ENCODE data around the gene APEX1.

The APEX1 gene

GRCh38 chr14:20427231-20428009 is 27.6 kb upstream of the APEX1 start:
- TF ChIP-seq CTCF (conservative IDR thresholded peaks at IDR 0.05; ENCODE audit: low read depth, low read length), result no peak

GRCh38 chr14:20428010-20428365 is 27.0 kb upstream of the APEX1 start:
- H3K4me3 ChIP-seq (ENCODE audit: low read length), result no peak overlapping the region
- no peak for DNase-seq (ENCODE audit: low read depth)
- no peak for TF ChIP-seq CTCF (conservative IDR thresholded peaks at IDR 0.05; ENCODE audit: low read depth, low read length)

More at GRCh38 chr14:20427231-20428009, 27.6 kb upstream of the APEX1 start:
- DNase-seq (ENCODE audit: low read depth), result no peak
- no peak overlapping the region for H3K4me3 ChIP-seq (ENCODE audit: low read length)

GRCh38 chr14:20428802-20429201 is 26.2 kb upstream of the APEX1 start:
- no peak overlapping the region for H3K4me3 ChIP-seq (ENCODE audit: low read length)
- no peak for DNase-seq (ENCODE audit: low read depth)
- no peak for TF ChIP-seq CTCF (conservative IDR thresholded peaks at IDR 0.05; ENCODE audit: low read depth, low read length)

- DNase-seq (ENCODE audit: low read depth), result no peak
- TF ChIP-seq CTCF (conservative IDR thresholded peaks at IDR 0.05; ENCODE audit: low read depth, low read length), result no peak
- H3K4me3 ChIP-seq (ENCODE audit: low read length), result no peak overlapping the region
These were observed 25.0 kb upstream of the APEX1 start for GRCh38 chr14:20429801-20430669.

GRCh38 chr14:20434701-20435581 is 20.1 kb upstream of the APEX1 start:
- DNase-seq (ENCODE audit: low read depth), result no peak
- no peak for TF ChIP-seq CTCF (conservative IDR thresholded peaks at IDR 0.05; ENCODE audit: low read depth, low read length)
- H3K4me3 ChIP-seq (ENCODE audit: low read length), result peak overlapping the region; percentile 31

GRCh38 chr14:20435582-20436362 is 19.3 kb upstream of the APEX1 start, which contains the start of gene KLHL33:
KLHL33 (minus strand) TSS chr14:20436166; CDS start chr14:20435811, 355 bp downstream.
- peak within 1 kb of the TSS; percentile 31 for H3K4me3 ChIP-seq (ENCODE audit: low read length)
- no peak for TF ChIP-seq CTCF (conservative IDR thresholded peaks at IDR 0.05; ENCODE audit: low read depth, low read length)
- DNase-seq (ENCODE audit: low read depth), result no peak
